HCT116 (cell line): Measurements from ENCODE around the gene XAB2. TPM values are rescaled to one million over a fixed set of nuclear protein-coding genes. Genes with fewer than 3 reads are reported as not detected.
A peak's percentile ranks its signal among the peaks of the same experiment; 100 is the strongest.

ENCODE experiments used
- ATAC-seq: fragments of 200-7000 bp; cut with Tn5 transposase; 2 replicates; pipeline ENCODE4 v1.9.1; 2020; ENCODE audit warnings: mild to moderate bottlenecking, moderate library complexity
- BruUV-seq: library from RNA; stranded (reverse); fragments of 400-500 nt; replicated peaks from 2 replicates; lab custom pipeline; 2021; lab: Mats Ljungman, UMichigan
- CTCF ChIA-PET: fragments of 300-600 bp; sonication (Branson Sonifier 250); formaldehyde crosslinking; loops from one replicate; lab custom pipeline; 2021; ENCODE audit warnings: antibody characterized with exemption; lab: Charles Lee
- POLR2A ChIA-PET: fragments of 300-600, 350-600 bp; sonication (Branson Sonifier 250); formaldehyde crosslinking; loops from one replicate; lab custom pipeline; 2021; ENCODE audit warnings: antibody characterized with exemption; lab: Charles Lee
- RAD21 ChIA-PET, 2 experiments: fragments of 300-600 bp; sonication (Branson Sonifier 250); formaldehyde crosslinking; loops; one replicate each; lab custom pipeline; 2023; ENCODE audit warnings: low total read pairs in 2 of 2; ENCODE audit not compliant: uncharacterized antibody in 2 of 2, unreplicated experiment in 2 of 2, low non-redundant PET in 1 of 2; lab: Charles Lee
- DNase-seq: peaks from one replicate; pipeline ENCODE4 v3.0.0-alpha.2; 2010; ENCODE audit warnings: low read depth, low spot score
- H2AFZ ChIP-seq: fragments of 200-600 bp; shearing (Covaris generic), sonication (generic); 2 replicates; pipeline ENCODE4 v1.6.1; 2017; ENCODE audit warnings: low read depth, mixed run types, mixed read lengths, antibody characterized with exemption, low read length; ENCODE audit not compliant: poor library complexity, severe bottlenecking
- H3K27ac ChIP-seq: 2 replicates; pipeline ENCODE4 v1.5.1; 2012; ENCODE audit warnings: low read depth, low read length
- H3K27me3 ChIP-seq: fragments of 200-600 bp; sonication (generic); 2 replicates; pipeline ENCODE4 v1.6.1; 2016; ENCODE audit warnings: mixed run types, low read length, mixed read lengths; ENCODE audit not compliant: insufficient read depth
- H3K36me3 ChIP-seq, 2 experiments: fragments of 200-500 bp in 1 of 2; fragments of 200-600 bp in 1 of 2; sonication (Bioruptor generic) in 1 of 2; sonication (generic) in 1 of 2; 2 replicates each; pipeline versions ENCODE4 v1.5.1 to v1.6.1; 2014 to 2016; ENCODE audit warnings: low read length in 2 of 2, inconsistent platforms in 1 of 2, mixed read lengths in 1 of 2, mixed run types in 1 of 2; ENCODE audit not compliant: insufficient read depth in 2 of 2, control insufficient read depth in 1 of 2
- H3K4me1 ChIP-seq, 2 experiments: fragments of 200-600 bp in 1 of 2; sonication (generic) in 1 of 2; 2 replicates each; pipeline versions ENCODE4 v1.5.1 to v1.6.1; 2012 to 2017; ENCODE audit warnings: low read length in 2 of 2, inconsistent platforms in 1 of 2, mild to moderate bottlenecking in 1 of 2, mixed read lengths in 1 of 2, mixed run types in 1 of 2, moderate library complexity in 1 of 2; ENCODE audit not compliant: insufficient read depth in 2 of 2, control insufficient read depth in 1 of 2
- H3K4me2 ChIP-seq: fragments of 200-600 bp; sonication (generic); 2 replicates; pipeline ENCODE4 v1.6.1; 2017; ENCODE audit warnings: mixed run types, low read length, mixed read lengths
- H3K4me3 ChIP-seq, 2 experiments: fragments of 200-600 bp in 1 of 2; sonication (generic) in 1 of 2; replicated peaks in 1 of 2; 2 replicates each; pipeline ENCODE4 v1.5.1; 2011 to 2016; ENCODE audit warnings: low read length in 2 of 2, control low read depth in 1 of 2, low read depth in 1 of 2, mild to moderate bottlenecking in 1 of 2, mixed read lengths in 1 of 2, mixed run types in 1 of 2
- H3K79me2 ChIP-seq: fragments of 200-600 bp; sonication (generic); 2 replicates; pipeline ENCODE4 v1.6.1; 2017; ENCODE audit warnings: mild to moderate bottlenecking, mixed run types, low read length, moderate library complexity, mixed read lengths; ENCODE audit not compliant: insufficient read depth
- H3K9ac ChIP-seq: fragments of 200-600 bp; sonication (generic); 2 replicates; pipeline ENCODE4 v1.6.1; 2016; ENCODE audit warnings: low read length, mixed read lengths
- H3K9me2 ChIP-seq: fragments of 200-600 bp; sonication (generic), shearing (Covaris generic); 2 replicates; pipeline ENCODE4 v1.6.1; 2017; ENCODE audit warnings: mixed run types, mild to moderate bottlenecking, moderate library complexity; ENCODE audit not compliant: insufficient read depth
- H3K9me3 ChIP-seq, 2 experiments: fragments of 200-500 bp in 1 of 2; fragments of 200-600 bp in 1 of 2; sonication (Bioruptor generic) in 1 of 2; sonication (generic) in 1 of 2; 2 replicates each; pipeline ENCODE4 v1.6.1; 2014 to 2017; ENCODE audit warnings: low read length in 2 of 2, mixed read lengths in 2 of 2, inconsistent platforms in 1 of 2, low read depth in 1 of 2, mild to moderate bottlenecking in 1 of 2, mixed run types in 1 of 2, moderate library complexity in 1 of 2; ENCODE audit not compliant: control insufficient read depth in 1 of 2, insufficient read depth in 1 of 2
- H4K20me1 ChIP-seq: fragments of 200-600 bp; sonication (generic), shearing (Covaris generic); 2 replicates; pipeline ENCODE4 v1.6.1; 2017; ENCODE audit warnings: mixed run types, mild to moderate bottlenecking, moderate library complexity; ENCODE audit not compliant: insufficient read depth
- ELF1 ChIP-seq: IDR thresholded peaks from 2 replicates; pipeline ENCODE4 v1.6.1; 2012; ENCODE audit warnings: low read depth, borderline replicate concordance
- EZH2 ChIP-seq: fragments of 200-600 bp; sonication (generic); IDR thresholded peaks from 2 replicates; pipeline ENCODE4 v1.6.1; 2017; ENCODE audit warnings: antibody characterized with exemption, mixed run types
- EZH2phosphoT487 ChIP-seq: fragments of 200-600 bp; IDR thresholded peaks from 2 replicates; pipeline ENCODE4 v1.6.1; 2018; ENCODE audit warnings: antibody characterized with exemption, borderline replicate concordance
- POLR2A ChIP-seq: IDR thresholded peaks from 2 replicates; pipeline ENCODE4 v1.7.0; 2011; ENCODE audit warnings: borderline replicate concordance; ENCODE audit not compliant: insufficient read depth, insufficient read length; ENCODE audit errors: extremely low read depth
- RAD21 ChIP-seq: IDR thresholded peaks from 2 replicates; pipeline ENCODE4 v1.6.1; 2012; ENCODE audit warnings: low read depth, mild to moderate bottlenecking
- SIN3A ChIP-seq: IDR thresholded peaks from 2 replicates; pipeline ENCODE4 v1.6.1; 2012; ENCODE audit warnings: low read depth
- SP1 ChIP-seq: IDR thresholded peaks from 2 replicates; pipeline ENCODE4 v1.6.1; 2012; ENCODE audit warnings: low read depth
- intact Hi-C: fragments of 100-400 bp; cut with micrococcal nuclease; formaldehyde crosslinking; loops from 2 replicates; pipeline ENCODE4 v1.10.0; 2022
- total RNA-seq: library from RNA; stranded (reverse); gene quantifications from one replicate; pipeline ENCODE4 v1.2.1, GENCODE V29; 2021; ENCODE audit not compliant: unreplicated experiment
- TF ChIP-seq, protein P1 (sequence below): IDR thresholded peaks from 2 replicates; pipeline ENCODE4 v1.6.1; 2012
- TF ChIP-seq, protein P2 (sequence below): IDR thresholded peaks from 2 replicates; pipeline ENCODE4 v1.6.1; 2012

XAB2 gene
- total RNA-seq, 1 experiment from 2014 or later, result 103 TPM

DNA sequence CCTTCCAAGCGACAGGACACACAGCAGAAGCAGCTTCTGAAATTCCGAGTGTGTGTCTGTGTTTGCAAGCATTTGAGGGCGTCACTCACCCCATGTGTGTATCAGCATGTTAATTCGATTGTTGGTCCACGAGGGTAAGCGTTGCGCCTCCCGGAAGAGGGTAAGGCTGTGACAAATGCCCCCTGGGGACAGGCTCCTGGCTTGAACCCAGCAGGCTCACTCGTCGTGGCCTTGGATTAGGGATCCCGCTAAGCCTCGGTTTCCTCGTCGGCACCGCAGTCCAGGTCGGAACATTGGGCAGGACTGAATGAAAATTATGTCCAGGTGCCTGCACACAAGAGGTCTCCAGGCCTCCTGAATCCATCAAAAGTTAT, 7.0 kb upstream of the XAB2 start:
- DNase-seq (no peak), ATAC-seq (no peak)
- no TSS peak for BruUV-seq
- intact Hi-C loops, result no loop called here
- H3K9me2 ChIP-seq, result no peaks in the 10 kb centered on the region
- H3K36me3 ChIP-seq, result no peaks in the 10 kb centered on the region
- RAD21 ChIA-PET, result no interaction called here
- no peak overlapping the region for H3K4me3 ChIP-seq
- H3K79me2 ChIP-seq, result peaks cover 26% of the 10 kb centered on the region
- no peaks in the 10 kb centered on the region for H3K27me3 ChIP-seq
- CTCF ChIA-PET, result interaction anchor here (1.3 kb wide), 1 partner anchor 68 kb away, joined by 7 read pairs; no protein-coding TSS in a partner anchor
- peak overlapping the region; percentile 93; the same call in 1 of the 2 replicates for H3K4me2 ChIP-seq
- no peaks in the 10 kb centered on the region for H4K20me1 ChIP-seq
- no peak overlapping the region for H3K9ac ChIP-seq
- H3K27ac ChIP-seq, result peak overlapping the region; percentile 84; the same call in 1 of the 2 replicates
- H3K9me3 ChIP-seq, result peaks cover 0 to 4% of the 10 kb centered on the region in 2 experiments; a peak in 1 of 4 replicates
- TF ChIP-seq EZH2phosphoT487 (no peak), SIN3A (no peak), ELF1 (no peak), SP1 (no peak), POLR2A (no peak)
- TF ChIP-seq, protein P1, sequence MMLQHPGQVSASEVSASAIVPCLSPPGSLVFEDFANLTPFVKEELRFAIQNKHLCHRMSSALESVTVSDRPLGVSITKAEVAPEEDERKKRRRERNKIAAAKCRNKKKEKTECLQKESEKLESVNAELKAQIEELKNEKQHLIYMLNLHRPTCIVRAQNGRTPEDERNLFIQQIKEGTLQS, result no peak
- POLR2A ChIA-PET, result no interaction called here
- H3K4me1 ChIP-seq, result peaks cover 8 to 14% of the 10 kb centered on the region in 2 experiments; a peak in 3 of 4 replicates
- H2AFZ ChIP-seq, result no peak overlapping the region

DNA sequence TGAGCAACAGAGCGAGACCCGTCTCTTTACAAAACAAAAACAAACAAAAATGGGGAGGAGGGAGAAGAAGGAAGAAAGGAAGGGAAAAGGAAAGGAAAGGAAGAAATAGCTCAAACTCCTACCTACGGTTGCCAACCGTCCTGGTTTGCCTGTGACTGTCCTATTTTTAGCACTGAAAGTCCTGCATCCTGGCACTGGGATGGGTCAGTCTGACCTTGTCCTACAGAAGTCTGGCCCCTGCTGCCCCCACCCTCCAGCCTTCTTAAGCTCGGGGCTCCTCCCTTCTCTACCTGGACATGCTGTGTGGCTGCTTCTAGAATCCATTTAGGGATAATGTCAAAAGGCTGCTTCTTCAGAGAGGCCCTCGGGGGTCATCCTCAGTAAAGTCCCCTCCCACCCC, 6.3 kb upstream of the XAB2 start:
- DNase-seq (no peak), ATAC-seq (no peak)
- ChIA-PET RAD21 (no interaction called here), POLR2A (no interaction called here), CTCF (interaction anchor here (1.3 kb wide), 1 partner anchor 67 kb away, joined by 7 read pairs; no protein-coding TSS in a partner anchor)
- Histone ChIP-seq H4K20me1 (no peaks in the 10 kb centered on the region), H3K79me2 (peaks cover 32% of the 10 kb centered on the region), H3K9ac (no peak overlapping the region), H3K4me1 (peaks cover 9 to 18% of the 10 kb centered on the region in 2 experiments; a peak in 3 of 4 replicates), H3K27ac (no peak overlapping the region), H3K4me3 (no peak overlapping the region), H3K9me2 (no peaks in the 10 kb centered on the region), H3K9me3 (peaks cover 0 to 4% of the 10 kb centered on the region in 2 experiments; a peak in 1 of 4 replicates), H3K36me3 (no peaks in the 10 kb centered on the region), H3K27me3 (no peaks in the 10 kb centered on the region), H2AFZ (no peak overlapping the region), H3K4me2 (no peak overlapping the region)
- BruUV-seq, result no TSS peak
- intact Hi-C loops, result no loop called here
- TF ChIP-seq SIN3A (no peak), RAD21 (no peak), EZH2 (no peak)
- TF ChIP-seq, protein P2, sequence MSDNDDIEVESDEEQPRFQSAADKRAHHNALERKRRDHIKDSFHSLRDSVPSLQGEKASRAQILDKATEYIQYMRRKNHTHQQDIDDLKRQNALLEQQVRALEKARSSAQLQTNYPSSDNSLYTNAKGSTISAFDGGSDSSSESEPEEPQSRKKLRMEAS, result no peak
